ENCODE data around the gene KRT78.

DNA sequence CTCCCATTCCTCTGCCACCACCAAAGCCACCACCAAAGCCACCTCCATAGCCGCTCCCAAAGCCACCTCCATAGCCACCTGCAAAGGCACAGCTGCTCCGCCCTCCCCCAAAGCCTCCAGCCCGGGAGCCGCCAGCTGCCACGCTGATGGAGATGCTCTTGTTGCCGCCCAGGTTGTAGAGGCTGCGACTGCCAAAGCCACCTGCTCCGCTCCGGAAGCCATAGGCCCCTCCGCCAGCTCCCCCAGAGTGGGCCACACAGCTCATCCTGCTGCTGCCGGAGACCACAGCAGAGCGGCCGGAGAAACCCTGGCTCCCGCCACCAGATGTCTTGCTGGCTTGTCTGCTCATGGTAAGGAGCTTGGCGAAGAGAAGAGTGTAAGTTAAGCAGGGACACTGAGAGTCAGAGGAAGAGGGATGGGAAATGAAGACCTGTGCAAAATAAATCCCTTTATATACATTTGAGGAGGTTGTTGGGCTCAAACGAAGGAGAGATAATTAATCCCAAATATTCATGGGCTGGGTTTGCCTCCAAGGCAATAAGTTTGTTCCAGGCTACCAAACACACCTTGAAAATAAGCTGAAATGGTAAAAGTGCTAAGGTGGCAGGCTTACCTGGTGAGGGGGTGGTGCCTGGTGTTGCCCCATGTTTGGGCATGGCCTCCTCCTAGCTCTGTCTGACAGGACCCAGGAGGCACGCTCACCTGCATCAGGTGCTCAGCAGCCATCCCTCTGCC lies 52.9 kb downstream of the KRT78 start, which contains the start of gene KRT3:
- TF ChIP-seq, protein P1, sequence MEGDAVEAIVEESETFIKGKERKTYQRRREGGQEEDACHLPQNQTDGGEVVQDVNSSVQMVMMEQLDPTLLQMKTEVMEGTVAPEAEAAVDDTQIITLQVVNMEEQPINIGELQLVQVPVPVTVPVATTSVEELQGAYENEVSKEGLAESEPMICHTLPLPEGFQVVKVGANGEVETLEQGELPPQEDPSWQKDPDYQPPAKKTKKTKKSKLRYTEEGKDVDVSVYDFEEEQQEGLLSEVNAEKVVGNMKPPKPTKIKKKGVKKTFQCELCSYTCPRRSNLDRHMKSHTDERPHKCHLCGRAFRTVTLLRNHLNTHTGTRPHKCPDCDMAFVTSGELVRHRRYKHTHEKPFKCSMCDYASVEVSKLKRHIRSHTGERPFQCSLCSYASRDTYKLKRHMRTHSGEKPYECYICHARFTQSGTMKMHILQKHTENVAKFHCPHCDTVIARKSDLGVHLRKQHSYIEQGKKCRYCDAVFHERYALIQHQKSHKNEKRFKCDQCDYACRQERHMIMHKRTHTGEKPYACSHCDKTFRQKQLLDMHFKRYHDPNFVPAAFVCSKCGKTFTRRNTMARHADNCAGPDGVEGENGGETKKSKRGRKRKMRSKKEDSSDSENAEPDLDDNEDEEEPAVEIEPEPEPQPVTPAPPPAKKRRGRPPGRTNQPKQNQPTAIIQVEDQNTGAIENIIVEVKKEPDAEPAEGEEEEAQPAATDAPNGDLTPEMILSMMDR (IDR thresholded peaks at IDR 0.05), result no peak
- TF ChIP-seq POLR2A (IDR thresholded peaks at IDR 0.05), result no peak
- no peak for TF ChIP-seq EP300 (IDR thresholded peaks at IDR 0.05)
